Ishikawa (cell line): ENCODE results near the gene KRT35.

ENCODE experiments used
- CEBPB ChIP-seq: IDR thresholded peaks from 2 replicates; pipeline ENCODE4 v1.6.1; 2012
- CREB1 ChIP-seq: IDR thresholded peaks from 2 replicates; pipeline ENCODE4 v1.6.1; 2012; ENCODE audit warnings: low read depth
- EGR1 ChIP-seq: IDR thresholded peaks from 2 replicates; pipeline ENCODE4 v1.6.1; 2012
- EP300 ChIP-seq: IDR thresholded peaks from 2 replicates; pipeline ENCODE4 v1.6.1; 2012; ENCODE audit warnings: borderline replicate concordance
- FOXM1 ChIP-seq: IDR thresholded peaks from 2 replicates; pipeline ENCODE4 v1.6.1; 2012; ENCODE audit warnings: low read depth, borderline replicate concordance
- NFIC ChIP-seq: IDR thresholded peaks from 2 replicates; pipeline ENCODE4 v1.6.1; 2012
- RAD21 ChIP-seq: IDR thresholded peaks from 2 replicates; pipeline ENCODE4 v1.6.1; 2012; ENCODE audit warnings: low read depth
- TAF1 ChIP-seq: IDR thresholded peaks from 2 replicates; pipeline ENCODE4 v1.6.1; 2012; ENCODE audit warnings: low read depth, mild to moderate bottlenecking
- TCF12 ChIP-seq: IDR thresholded peaks from 2 replicates; pipeline ENCODE4 v1.6.1; 2012; ENCODE audit warnings: low read depth
- TEAD4 ChIP-seq: IDR thresholded peaks from 2 replicates; pipeline ENCODE4 v1.6.1; 2012
- YY1 ChIP-seq: IDR thresholded peaks from 2 replicates; pipeline ENCODE4 v1.6.1; 2012; ENCODE audit warnings: low read depth
- ZBTB7A ChIP-seq: IDR thresholded peaks from 2 replicates; pipeline ENCODE4 v1.6.1; 2012; ENCODE audit warnings: low read depth
- TF ChIP-seq, protein P1 (sequence below): IDR thresholded peaks from 2 replicates; pipeline ENCODE4 v1.6.1; 2012
- TF ChIP-seq, protein P2 (sequence below): IDR thresholded peaks from 2 replicates; pipeline ENCODE4 v1.6.1; 2012; ENCODE audit warnings: low read depth, mild to moderate bottlenecking
- TF ChIP-seq, protein P3 (sequence below): IDR thresholded peaks from 2 replicates; pipeline ENCODE4 v1.6.1; 2012

KRT35 gene

DNA sequence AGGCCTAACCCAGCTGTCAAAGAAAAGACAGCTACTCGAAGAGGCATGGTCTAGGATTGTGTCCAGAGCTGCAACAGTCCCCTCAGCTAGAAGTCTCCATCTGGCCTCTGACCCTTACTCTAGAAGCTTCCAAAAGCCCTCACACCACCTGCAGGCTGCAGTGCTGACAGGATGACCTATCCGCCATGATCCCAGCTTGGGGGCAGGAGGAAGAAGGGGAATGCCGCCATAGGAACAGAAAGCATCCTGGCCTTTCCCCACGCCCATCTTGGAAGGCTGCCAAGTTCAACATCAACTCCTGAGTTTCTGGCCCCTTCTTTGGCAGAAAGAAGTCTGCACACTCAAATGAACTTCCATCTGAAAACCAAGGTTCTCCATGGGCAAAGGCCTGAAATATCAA, 11.8 kb upstream of the KRT35 start:
- TF ChIP-seq TAF1: no peak
- TF ChIP-seq NFIC: peak; percentile 64

DNA sequence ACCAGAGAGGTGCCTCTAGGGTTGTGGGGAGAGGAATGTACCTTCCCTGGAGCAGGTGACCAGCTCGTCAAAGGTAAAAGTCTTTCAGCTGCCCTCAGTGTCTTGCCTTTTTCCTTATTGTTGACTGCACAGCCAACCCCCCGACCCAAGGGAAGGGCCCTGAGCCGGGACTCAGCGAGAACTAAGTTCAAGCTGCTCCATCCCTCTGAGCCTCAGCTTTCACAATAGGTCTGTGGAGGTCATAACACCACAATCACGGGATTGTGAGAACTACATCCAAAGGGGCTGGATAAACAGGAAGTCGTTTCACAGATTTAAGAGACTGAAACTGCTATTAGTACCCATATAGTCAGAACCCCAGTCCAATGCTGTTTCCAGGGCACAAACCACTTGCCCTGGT, 11.4 kb upstream of the KRT35 start:
- TF ChIP-seq FOXM1: no peak
- TF ChIP-seq YY1: no peak
- TF ChIP-seq EGR1: no peak
- no peak for TF ChIP-seq CREB1
- no peak for TF ChIP-seq NFIC
- TF ChIP-seq RAD21: no peak
- no peak for TF ChIP-seq EP300
- no peak for TF ChIP-seq TEAD4
- no peak for TF ChIP-seq ZBTB7A

DNA sequence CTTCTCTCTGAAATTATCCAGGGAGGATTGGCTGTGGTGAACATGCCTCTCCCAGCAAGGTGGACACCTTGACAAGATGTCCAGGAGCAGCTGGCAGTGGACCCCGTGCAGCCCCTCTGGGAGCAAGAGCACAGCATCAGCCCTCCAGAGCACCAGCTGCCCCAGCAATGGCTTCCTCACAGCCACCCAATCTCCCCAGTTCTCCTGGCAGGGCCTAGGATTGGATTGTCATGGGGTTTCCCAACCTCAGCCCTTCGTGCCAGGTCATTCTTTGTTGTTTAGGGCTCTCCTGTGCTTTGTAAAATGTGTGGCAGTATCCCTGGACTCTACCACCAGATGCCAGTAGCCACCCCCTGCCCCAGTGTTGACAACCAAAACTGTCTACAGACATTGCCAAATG, 10.5 kb upstream of the KRT35 start:
- no peak for TF ChIP-seq FOXM1
- TF ChIP-seq ZBTB7A: no peak
- no peak for TF ChIP-seq YY1

DNA sequence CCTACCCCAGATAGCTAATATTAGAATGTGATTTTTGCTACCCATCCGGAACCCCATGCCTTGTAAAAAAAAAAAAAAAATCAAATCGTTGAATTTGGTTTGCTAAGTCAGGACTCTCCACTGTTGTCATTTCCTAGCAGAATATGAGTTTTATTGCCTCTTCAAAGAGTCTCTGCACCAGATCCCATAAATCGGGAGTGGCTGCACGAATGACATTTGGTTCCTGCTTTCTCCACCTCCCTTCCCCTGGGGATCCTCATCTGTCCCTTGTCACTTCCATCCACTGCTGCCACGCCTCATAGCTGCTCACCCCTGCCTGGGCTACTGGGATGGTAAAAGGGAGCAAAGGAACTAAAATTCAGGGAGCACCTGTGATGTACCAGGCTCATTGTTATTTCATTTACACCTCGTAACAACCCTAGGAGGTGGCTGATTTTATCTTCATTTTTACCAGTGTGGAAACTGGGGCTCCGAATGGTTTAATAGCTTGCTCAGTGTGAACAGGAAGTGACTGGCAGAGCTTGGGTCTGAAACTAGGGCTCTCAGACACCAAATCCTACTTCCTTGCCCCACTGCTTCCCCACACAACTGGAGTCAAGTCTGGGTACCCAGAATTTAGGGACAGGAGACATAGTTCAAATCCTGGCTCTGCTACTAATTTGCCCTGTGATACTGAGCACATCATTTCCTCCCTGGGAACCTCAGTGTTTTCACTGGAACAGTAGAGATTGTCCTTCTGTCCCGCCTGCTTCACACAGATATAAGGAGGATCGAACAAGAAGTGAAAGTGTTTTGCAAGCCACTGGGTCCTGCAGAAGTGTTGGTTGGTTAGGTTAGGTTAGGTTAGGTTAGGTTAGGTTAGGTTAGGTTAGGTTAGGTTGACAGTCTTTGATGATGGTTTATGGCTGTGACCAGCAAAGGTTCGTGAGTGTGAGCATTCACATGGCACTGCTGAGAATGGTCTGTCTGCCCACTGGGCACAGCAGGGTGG, 9.3 kb upstream of the KRT35 start:
- TF ChIP-seq TEAD4 (no peak), RAD21 (no peak), EP300 (no peak), FOXM1 (no peak), EGR1 (no peak), NFIC (no peak), YY1 (no peak), CEBPB (no peak), ZBTB7A (no peak), CREB1 (no peak), TAF1 (no peak)
- TF ChIP-seq, protein P1, sequence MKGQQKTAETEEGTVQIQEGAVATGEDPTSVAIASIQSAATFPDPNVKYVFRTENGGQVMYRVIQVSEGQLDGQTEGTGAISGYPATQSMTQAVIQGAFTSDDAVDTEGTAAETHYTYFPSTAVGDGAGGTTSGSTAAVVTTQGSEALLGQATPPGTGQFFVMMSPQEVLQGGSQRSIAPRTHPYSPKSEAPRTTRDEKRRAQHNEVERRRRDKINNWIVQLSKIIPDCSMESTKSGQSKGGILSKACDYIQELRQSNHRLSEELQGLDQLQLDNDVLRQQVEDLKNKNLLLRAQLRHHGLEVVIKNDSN: no peak
- TF ChIP-seq, protein P2, sequence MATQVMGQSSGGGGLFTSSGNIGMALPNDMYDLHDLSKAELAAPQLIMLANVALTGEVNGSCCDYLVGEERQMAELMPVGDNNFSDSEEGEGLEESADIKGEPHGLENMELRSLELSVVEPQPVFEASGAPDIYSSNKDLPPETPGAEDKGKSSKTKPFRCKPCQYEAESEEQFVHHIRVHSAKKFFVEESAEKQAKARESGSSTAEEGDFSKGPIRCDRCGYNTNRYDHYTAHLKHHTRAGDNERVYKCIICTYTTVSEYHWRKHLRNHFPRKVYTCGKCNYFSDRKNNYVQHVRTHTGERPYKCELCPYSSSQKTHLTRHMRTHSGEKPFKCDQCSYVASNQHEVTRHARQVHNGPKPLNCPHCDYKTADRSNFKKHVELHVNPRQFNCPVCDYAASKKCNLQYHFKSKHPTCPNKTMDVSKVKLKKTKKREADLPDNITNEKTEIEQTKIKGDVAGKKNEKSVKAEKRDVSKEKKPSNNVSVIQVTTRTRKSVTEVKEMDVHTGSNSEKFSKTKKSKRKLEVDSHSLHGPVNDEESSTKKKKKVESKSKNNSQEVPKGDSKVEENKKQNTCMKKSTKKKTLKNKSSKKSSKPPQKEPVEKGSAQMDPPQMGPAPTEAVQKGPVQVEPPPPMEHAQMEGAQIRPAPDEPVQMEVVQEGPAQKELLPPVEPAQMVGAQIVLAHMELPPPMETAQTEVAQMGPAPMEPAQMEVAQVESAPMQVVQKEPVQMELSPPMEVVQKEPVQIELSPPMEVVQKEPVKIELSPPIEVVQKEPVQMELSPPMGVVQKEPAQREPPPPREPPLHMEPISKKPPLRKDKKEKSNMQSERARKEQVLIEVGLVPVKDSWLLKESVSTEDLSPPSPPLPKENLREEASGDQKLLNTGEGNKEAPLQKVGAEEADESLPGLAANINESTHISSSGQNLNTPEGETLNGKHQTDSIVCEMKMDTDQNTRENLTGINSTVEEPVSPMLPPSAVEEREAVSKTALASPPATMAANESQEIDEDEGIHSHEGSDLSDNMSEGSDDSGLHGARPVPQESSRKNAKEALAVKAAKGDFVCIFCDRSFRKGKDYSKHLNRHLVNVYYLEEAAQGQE: no peak
- TF ChIP-seq, protein P3, sequence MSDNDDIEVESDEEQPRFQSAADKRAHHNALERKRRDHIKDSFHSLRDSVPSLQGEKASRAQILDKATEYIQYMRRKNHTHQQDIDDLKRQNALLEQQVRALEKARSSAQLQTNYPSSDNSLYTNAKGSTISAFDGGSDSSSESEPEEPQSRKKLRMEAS: no peak

DNA sequence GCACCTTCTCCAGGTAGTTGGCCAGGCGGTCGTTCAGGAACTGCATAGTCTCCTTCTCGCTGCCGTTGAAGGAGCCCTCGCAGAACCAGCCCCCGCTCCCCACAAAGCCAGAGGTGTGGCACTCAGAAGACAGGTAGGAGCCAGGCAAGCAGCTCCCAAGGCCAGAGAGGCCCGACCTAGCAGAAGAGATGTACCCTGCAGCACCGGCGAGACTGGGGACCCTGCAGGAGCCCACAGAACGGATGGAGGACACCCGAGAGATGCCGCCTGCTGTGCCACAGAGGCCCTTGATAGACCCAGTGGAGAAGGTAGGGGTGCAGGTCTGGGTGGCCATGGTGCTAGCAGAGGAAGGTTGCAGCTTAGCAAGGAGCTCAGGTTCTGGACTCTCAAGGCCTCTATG, 8.6 kb upstream of the KRT35 start, which contains the start of gene KRT36:
TSS of gene KRT36 (minus strand) at position 380 of the 400 bp plus-strand sequence. CDS start at position 334, 46 bp downstream.
- TF ChIP-seq TEAD4 (no peak), CEBPB (no peak), EGR1 (no peak), TAF1 (no peak), NFIC (no peak), RAD21 (no peak), CREB1 (no peak)
- TF ChIP-seq, protein P2: no peak

DNA sequence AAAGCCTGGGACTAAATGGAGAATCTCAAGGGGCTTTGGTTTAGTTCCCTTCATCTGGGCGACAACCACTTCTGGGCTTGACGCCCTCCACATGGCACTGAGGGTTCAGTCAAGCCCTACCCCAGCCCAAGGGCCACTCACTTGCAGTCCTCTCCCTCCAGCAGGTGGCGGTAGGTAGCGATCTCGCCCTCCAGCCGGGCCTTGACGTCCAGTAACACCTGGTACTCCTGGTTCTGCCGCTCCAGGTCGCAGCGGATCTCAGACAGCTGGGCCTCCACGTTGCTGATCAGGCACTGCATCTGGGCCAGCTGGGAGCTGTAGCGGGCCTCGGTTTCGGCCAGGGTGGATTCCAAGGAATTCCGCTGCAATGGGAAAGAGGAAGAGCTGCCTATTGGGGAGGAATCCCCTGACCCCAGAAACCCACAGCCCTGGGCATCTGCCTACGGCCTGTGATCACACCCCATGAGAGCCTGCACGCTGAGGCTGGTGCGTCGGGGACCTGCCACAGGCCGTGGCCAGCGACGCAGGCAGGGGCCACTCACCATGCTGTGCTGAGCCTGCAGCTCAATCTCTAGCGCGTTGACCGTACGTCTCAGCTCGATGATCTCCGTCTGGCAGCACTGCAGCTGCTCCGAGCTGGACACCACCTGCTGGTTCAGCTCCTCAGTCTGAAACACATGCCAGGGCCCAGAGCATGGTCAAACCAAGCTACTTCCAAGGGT, 6.0 kb upstream of the KRT35 start:
- TF ChIP-seq RAD21: peak; percentile 61
- TF ChIP-seq, protein P1: no peak

DNA sequence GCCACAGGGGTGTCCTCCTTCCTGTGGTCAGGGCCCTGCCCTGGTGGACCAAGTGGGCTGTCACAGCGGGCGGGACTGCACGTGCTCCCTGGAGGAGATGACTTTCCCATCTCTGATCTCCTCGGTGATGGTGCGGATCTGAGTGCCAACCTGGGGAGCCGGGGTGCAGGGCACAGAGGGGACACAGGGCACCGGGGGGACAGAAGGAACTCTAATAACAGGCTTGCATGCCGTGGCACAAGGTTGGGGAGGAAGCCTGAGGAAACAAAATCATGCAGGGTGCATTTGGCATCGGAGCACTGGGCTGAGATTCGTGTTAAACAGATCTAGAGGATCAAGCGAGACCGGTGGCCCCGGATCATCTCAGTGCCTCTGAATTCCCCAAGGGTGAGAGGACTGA, 5.4 kb upstream of the KRT35 start:
- TF ChIP-seq YY1: no peak
- no peak for TF ChIP-seq TCF12
